Measurements from ENCODE around the gene TLR6.
"Not testable (repeated sequence)": the region's sequence is repeated elsewhere in the genome, so short reads cannot be mapped to it uniquely, and the experiment has no call there.

Gene TLR6

GRCh38 chr4:38821739-38822138 lies 34.9 kb downstream of the TLR6 start:
- DNase-seq = no peak

GRCh38 chr4:38820329-38821061 lies 36.1 kb downstream of the TLR6 start:
- DNase-seq = no peak

- no peak for DNase-seq
These were observed 37.0 kb downstream of the TLR6 start for GRCh38 chr4:38819569-38819968.

GRCh38 chr4:38818441-38818976 lies 38.1 kb downstream of the TLR6 start:
- no peak for DNase-seq

GRCh38 chr4:38815885-38816782 lies 40.5 kb downstream of the TLR6 start:
- DNase-seq = no peak

- DNase-seq = no peak
These were observed 42.2 kb downstream of the TLR6 start for GRCh38 chr4:38814386-38814785.

- DNase-seq = no peak
These were observed 45.3 kb downstream of the TLR6 start for GRCh38 chr4:38811297-38811696.

GRCh38 chr4:38807462-38807861 lies 49.2 kb downstream of the TLR6 start:
- DNase-seq = not testable (repeated sequence)

- not testable (repeated sequence) for DNase-seq
These were observed 50.4 kb downstream of the TLR6 start for GRCh38 chr4:38806251-38806650.

- peak; percentile 21 for DNase-seq
These were observed 51.0 kb downstream of the TLR6 start for GRCh38 chr4:38805530-38806145.

- no peak for DNase-seq
These were observed 51.8 kb downstream of the TLR6 start, which contains the start of gene TLR1 for GRCh38 chr4:38804654-38805295. Gene TLR1 (minus strand): TSS chr4:38804791. CDS start chr4:38798831, 5,960 bp downstream.

GRCh38 chr4:38803833-38804653 lies 52.6 kb downstream of the TLR6 start:
- peak; percentile 48 for DNase-seq

GRCh38 chr4:38802561-38803355 lies 53.9 kb downstream of the TLR6 start:
- DNase-seq = no peak

GRCh38 chr4:38800961-38801450 lies 55.6 kb downstream of the TLR6 start:
- DNase-seq = no peak

GRCh38 chr4:38800366-38800765 lies 56.3 kb downstream of the TLR6 start:
- DNase-seq = no peak

GRCh38 chr4:38795087-38795486 lies 61.5 kb downstream of the TLR6 start:
- no peak for DNase-seq

- DNase-seq = no peak
These were observed 62.6 kb downstream of the TLR6 start for GRCh38 chr4:38794051-38794450.

- DNase-seq = no peak
These were observed 65.6 kb downstream of the TLR6 start for GRCh38 chr4:38791010-38791409.

- DNase-seq = no peak
These were observed 68.3 kb downstream of the TLR6 start for GRCh38 chr4:38788317-38788716.

- no peak for DNase-seq
These were observed 68.9 kb downstream of the TLR6 start for GRCh38 chr4:38787693-38788092.

All from stimulated activated CD4-positive, alpha-beta T cell treated with anti-CD3 and anti-CD28 coated beads, Interleukin-4, amount 100 ng/mL, for 24 hours (primary cell).